Neural cell (in vitro differentiated cells): ENCODE results near the gene DDX25. TPM values are rescaled to one million over a fixed set of nuclear protein-coding genes. Genes with fewer than 3 reads are reported as not detected.

Source experiments
- H2AFZ ChIP-seq: fragments of 200-600, 300-800 bp; sonication (generic), shearing (Covaris generic); 2 replicates; pipeline ENCODE4 v1.6.0; 2014; ENCODE audit warnings: low read depth, mild to moderate bottlenecking, antibody characterized with exemption, low read length, moderate library complexity
- H3F3A ChIP-seq: fragments of 200-600 bp; shearing (Covaris generic); 2 replicates; pipeline ENCODE4 v1.6.1; 2016; ENCODE audit warnings: mild to moderate bottlenecking, moderate library complexity, mixed read lengths, antibody characterized with exemption, low read length; ENCODE audit not compliant: insufficient read depth, poor library complexity, severe bottlenecking
- H3K27ac ChIP-seq: fragments of 200-600, 300-800 bp; sonication (generic), shearing (Covaris generic); 2 replicates; pipeline ENCODE4 v1.5.1; 2014; ENCODE audit warnings: mild to moderate bottlenecking, low read length, moderate library complexity
- H3K27me3 ChIP-seq: fragments of 300-800, 200-600 bp; sonication (generic), shearing (Covaris generic); 2 replicates; pipeline ENCODE4 v1.6.0; 2014; ENCODE audit warnings: mild to moderate bottlenecking, low read depth, low read length, moderate library complexity; ENCODE audit not compliant: insufficient read depth
- H3K36me3 ChIP-seq: fragments of 300-800, 200-600 bp; sonication (generic), shearing (Covaris generic); 2 replicates; pipeline ENCODE4 v1.5.1; 2014; ENCODE audit warnings: mild to moderate bottlenecking, antibody characterized with exemption, low read length, moderate library complexity; ENCODE audit not compliant: insufficient read depth
- H3K4me2 ChIP-seq: fragments of 300-800, 200-600 bp; sonication (generic), shearing (Covaris generic); 2 replicates; pipeline ENCODE4 v1.6.0; 2014; ENCODE audit warnings: mild to moderate bottlenecking, low read length
- H3K4me3 ChIP-seq: fragments of 300-800, 200-600 bp; sonication (generic), shearing (Covaris generic); 2 replicates; pipeline ENCODE4 v1.5.1; 2014; ENCODE audit warnings: mild to moderate bottlenecking, low read length, moderate library complexity
- H3K79me2 ChIP-seq: fragments of 200-600 bp; shearing (Covaris generic); replicated peaks from 2 replicates; pipeline ENCODE4 v1.6.0; 2014; ENCODE audit warnings: mild to moderate bottlenecking, low read length, moderate library complexity; ENCODE audit not compliant: insufficient read depth
- H3K9ac ChIP-seq: fragments of 300-800, 200-600 bp; sonication (generic), shearing (Covaris generic); 2 replicates; pipeline ENCODE4 v1.6.1; 2016; ENCODE audit warnings: mild to moderate bottlenecking, low read length, mixed read lengths
- H3K9me2 ChIP-seq: fragments of 200-600 bp; shearing (Covaris generic); 2 replicates; pipeline ENCODE4 v1.6.1; 2016; ENCODE audit warnings: mild to moderate bottlenecking, low read length, mixed read lengths; ENCODE audit not compliant: insufficient read depth
- H3K9me3 ChIP-seq: fragments of 200-600, 300-800 bp; sonication (generic), shearing (Covaris generic); 2 replicates; pipeline ENCODE4 v1.6.1; 2016; ENCODE audit warnings: mild to moderate bottlenecking, mixed run types, low read length, moderate library complexity, mixed read lengths
- H4K20me1 ChIP-seq: fragments of 200-600 bp; shearing (Covaris generic); 2 replicates; pipeline ENCODE4 v1.6.1; 2016; ENCODE audit warnings: mild to moderate bottlenecking, mixed run types; ENCODE audit not compliant: insufficient read depth
- CTCF ChIP-seq: fragments of 450-650 bp; IDR thresholded peaks from 2 replicates; pipeline ENCODE4 v1.5.1; 2014; ENCODE audit warnings: antibody characterized with exemption, mild to moderate bottlenecking, moderate library complexity; ENCODE audit not compliant: poor library complexity, severe bottlenecking
- EP300 ChIP-seq: fragments of 450-650 bp; conservative IDR thresholded peaks from 2 replicates; pipeline ENCODE4 v1.6.1; 2014; ENCODE audit warnings: antibody characterized with exemption, mild to moderate bottlenecking, moderate library complexity; ENCODE audit not compliant: poor library complexity, severe bottlenecking
- EZH2 ChIP-seq: fragments of 200-600, 300-800 bp; shearing (Covaris generic), sonication (generic); IDR thresholded peaks from 2 replicates; pipeline ENCODE4 v1.6.1; 2014; ENCODE audit warnings: antibody characterized with exemption, low read length, borderline replicate concordance, mild to moderate bottlenecking; ENCODE audit not compliant: insufficient read depth, poor library complexity, severe bottlenecking
- MXI1 ChIP-seq: fragments of 450-650 bp; conservative IDR thresholded peaks from 2 replicates; pipeline ENCODE4 v1.6.1; 2014; ENCODE audit warnings: antibody characterized with exemption, mild to moderate bottlenecking; ENCODE audit not compliant: poor library complexity, severe bottlenecking
- POLR2AphosphoS5 ChIP-seq: IDR thresholded peaks from 2 replicates; pipeline ENCODE4 v1.6.1; 2012
- RAD21 ChIP-seq: fragments of 450-650 bp; conservative IDR thresholded peaks from 2 replicates; pipeline ENCODE4 v1.6.1; 2014; ENCODE audit warnings: antibody characterized with exemption, mild to moderate bottlenecking, moderate library complexity
- REST ChIP-seq: IDR thresholded peaks from 2 replicates; pipeline ENCODE4 v1.6.1; 2012; ENCODE audit warnings: borderline replicate concordance
- SMC3 ChIP-seq: fragments of 450-650 bp; conservative IDR thresholded peaks from 2 replicates; pipeline ENCODE4 v1.6.1; 2014; ENCODE audit warnings: antibody characterized with exemption, mild to moderate bottlenecking, moderate library complexity; ENCODE audit not compliant: poor library complexity
- TAF1 ChIP-seq: IDR thresholded peaks from 2 replicates; pipeline ENCODE4 v1.6.1; 2012; ENCODE audit warnings: low read depth
- polyA plus RNA-seq: library from polyadenylated mRNA; depleted of rRNA; stranded (reverse); fragments of >200 nt; gene quantifications from 2 replicates; pipeline ENCODE4 v1.2.3, GENCODE V29; 2014

DDX25 gene
- polyA plus RNA-seq, 1 donor from 2014 or later = 66.4 TPM

DNA sequence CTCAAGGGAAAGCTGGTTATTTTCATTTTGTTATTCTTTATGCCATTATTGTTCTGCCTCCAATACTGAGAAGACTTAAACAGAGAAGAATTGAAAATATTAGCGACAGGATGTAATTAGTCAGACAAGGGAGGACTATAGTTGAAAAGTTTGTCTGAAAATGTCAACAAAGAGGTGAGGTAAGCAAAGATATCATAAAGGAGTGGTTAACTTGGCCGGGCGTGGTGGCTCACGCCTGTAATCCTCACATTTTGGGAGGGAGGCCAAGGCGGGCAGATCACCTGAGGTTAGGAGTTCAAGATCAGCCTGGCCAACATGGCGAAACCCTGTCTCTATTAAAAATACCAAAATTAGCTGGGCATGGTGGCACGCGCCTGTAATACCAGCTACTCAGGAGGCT is 20.9 kb upstream of the DDX25 start:
- no peak overlapping the region for H3K4me3 ChIP-seq
- no peak overlapping the region for H3K4me2 ChIP-seq
- no peaks in the 10 kb centered on the region for H3F3A ChIP-seq
- H3K79me2 ChIP-seq = no peaks in the 10 kb centered on the region
- no peaks in the 10 kb centered on the region for H3K36me3 ChIP-seq
- no peaks in the 10 kb centered on the region for H3K27me3 ChIP-seq
- H3K27ac ChIP-seq = no peak overlapping the region
- no peak overlapping the region for H2AFZ ChIP-seq
- H3K9me3 ChIP-seq = no peaks in the 10 kb centered on the region
- no peaks in the 10 kb centered on the region for H4K20me1 ChIP-seq
- no peak overlapping the region for H3K9ac ChIP-seq
- TF ChIP-seq TAF1 (no peak), SMC3 (no peak), REST (no peak), EZH2 (no peak), POLR2AphosphoS5 (no peak), CTCF (no peak), RAD21 (no peak)
- no peaks in the 10 kb centered on the region for H3K9me2 ChIP-seq

DNA sequence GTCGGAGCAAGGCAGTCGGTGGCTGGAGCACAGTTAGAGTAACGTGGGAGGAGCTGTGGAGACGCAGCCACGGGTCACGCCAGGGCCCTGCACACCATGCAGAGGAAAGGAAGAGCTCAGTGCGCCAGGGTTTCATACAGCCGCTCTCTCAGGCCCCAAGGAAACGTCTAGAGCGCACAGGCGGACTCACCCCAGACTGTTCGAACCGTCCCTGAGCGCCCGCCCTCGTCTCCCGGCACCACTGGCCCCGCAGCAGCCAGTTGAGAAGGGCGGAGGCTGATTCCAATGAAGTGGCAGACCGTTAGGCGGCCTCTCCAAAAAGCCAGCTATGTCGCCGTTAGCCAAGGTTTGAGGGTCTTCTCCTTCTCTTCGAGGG is 17.3 kb upstream of the DDX25 start:
- TF ChIP-seq MXI1 (no peak), CTCF (no peak), EP300 (no peak), SMC3 (no peak), RAD21 (no peak), POLR2AphosphoS5 (no peak), REST (no peak), TAF1 (no peak), EZH2 (no peak)
- Histone ChIP-seq H3K27ac (peak overlapping the region; percentile 77), H3K9me3 (no peaks in the 10 kb centered on the region), H3K36me3 (no peaks in the 10 kb centered on the region), H3F3A (no peaks in the 10 kb centered on the region), H3K9ac (peak overlapping the region; percentile 78), H3K9me2 (no peaks in the 10 kb centered on the region), H3K4me2 (no peak overlapping the region), H3K79me2 (no peaks in the 10 kb centered on the region), H4K20me1 (no peaks in the 10 kb centered on the region), H3K27me3 (no peaks in the 10 kb centered on the region), H2AFZ (no peak overlapping the region), H3K4me3 (peak overlapping the region; percentile 93)
